GM12874 (cell line): ENCODE results near the gene SLC38A11.

Source experiments
- TF ChIP-seq, protein P1 (sequence below): IDR thresholded peaks from 2 replicates; pipeline ENCODE4 v1.5.1; 2011; ENCODE audit warnings: low read depth, mild to moderate bottlenecking, control low read depth, low read length, moderate library complexity; ENCODE audit not compliant: insufficient read depth

Gene SLC38A11

DNA sequence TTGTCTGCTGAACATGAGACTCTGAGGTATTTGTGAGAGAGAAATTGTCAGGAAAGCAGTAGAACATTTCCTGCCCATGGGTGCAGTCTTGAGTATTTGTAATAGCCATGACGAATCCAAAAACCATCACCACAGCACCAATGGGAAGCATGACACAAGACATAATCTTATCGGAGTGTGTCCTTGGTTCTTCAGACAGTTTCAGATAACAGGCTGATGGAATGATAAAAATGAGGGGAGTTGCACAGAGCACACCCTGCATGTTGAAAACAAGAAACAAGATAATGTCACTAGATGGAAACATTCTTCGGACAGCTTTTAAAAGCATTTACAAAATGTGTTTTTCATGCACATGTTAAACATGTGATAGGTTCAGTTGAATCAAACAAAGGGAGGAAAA lies 56.9 kb downstream of the SLC38A11 start:
- TF ChIP-seq, protein P1, sequence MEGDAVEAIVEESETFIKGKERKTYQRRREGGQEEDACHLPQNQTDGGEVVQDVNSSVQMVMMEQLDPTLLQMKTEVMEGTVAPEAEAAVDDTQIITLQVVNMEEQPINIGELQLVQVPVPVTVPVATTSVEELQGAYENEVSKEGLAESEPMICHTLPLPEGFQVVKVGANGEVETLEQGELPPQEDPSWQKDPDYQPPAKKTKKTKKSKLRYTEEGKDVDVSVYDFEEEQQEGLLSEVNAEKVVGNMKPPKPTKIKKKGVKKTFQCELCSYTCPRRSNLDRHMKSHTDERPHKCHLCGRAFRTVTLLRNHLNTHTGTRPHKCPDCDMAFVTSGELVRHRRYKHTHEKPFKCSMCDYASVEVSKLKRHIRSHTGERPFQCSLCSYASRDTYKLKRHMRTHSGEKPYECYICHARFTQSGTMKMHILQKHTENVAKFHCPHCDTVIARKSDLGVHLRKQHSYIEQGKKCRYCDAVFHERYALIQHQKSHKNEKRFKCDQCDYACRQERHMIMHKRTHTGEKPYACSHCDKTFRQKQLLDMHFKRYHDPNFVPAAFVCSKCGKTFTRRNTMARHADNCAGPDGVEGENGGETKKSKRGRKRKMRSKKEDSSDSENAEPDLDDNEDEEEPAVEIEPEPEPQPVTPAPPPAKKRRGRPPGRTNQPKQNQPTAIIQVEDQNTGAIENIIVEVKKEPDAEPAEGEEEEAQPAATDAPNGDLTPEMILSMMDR = no peak

DNA sequence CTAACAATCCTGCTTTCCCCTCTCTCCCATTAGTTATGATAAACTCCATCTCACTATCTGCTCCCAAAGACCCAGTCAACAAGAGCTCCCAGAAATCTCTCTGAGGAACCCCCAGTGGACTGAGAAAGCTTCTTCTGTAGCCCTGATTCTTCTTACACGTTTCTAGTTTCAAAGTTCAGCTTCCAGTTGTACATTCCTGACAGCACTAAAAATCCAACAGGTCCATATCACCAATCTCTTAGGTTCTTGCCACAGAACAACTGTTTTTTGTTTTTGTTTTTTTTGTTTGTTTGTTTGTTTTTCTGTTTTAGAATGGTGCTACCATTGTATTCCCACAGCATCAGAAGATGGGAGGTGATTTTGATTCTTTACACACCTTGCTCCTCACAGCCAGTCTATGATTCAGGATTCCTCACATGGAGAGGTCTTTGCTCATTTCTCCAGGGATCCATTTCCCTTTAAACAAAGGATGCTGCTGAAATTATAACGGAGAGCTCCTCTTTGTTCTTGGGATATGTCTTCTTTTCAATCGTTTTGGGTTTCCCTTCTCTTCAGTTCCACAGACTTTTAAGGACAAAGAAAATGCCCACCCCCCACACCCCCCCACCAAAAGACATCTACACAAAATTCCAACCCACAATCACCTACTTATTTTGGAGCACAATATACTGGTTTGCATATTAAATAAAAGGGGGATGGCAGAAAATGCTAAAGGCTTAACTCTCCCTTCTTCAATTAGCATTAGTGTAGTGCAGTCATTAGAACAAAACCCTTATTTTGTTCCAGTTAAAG lies 57.7 kb downstream of the SLC38A11 start:
- TF ChIP-seq, protein P1 = no peak

DNA sequence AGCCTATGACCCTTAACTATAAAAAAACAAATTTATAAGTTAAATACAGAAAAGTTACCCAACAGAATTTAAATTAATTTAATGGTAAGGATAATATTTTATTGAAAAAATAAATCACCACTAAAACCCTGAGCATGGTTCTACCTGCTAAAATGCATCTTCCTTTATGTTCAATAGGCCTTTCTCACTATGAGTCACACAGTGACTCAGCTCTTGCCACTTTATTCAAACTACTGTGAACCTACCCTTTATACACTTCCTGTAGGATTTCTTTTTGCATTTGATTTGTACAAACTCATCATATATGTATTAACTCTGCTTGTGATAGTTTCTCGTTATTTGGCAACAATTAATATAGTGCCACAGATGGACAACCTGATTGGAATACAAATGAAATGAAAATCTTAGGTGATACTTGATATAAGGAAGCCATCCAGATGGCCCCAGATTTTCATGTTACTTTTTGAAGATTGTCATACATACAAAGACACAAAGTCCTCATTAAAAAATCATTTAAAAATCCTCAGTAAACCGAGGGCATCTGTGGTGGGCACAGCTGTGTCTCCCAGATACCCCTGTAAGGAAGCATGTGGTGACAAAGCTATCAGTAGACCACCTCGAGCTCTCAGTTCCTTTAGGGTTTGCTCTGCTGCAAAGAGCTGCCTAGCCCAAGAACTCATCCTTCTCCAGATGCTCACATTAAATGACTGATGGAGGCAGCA lies 58.5 kb downstream of the SLC38A11 start:
- TF ChIP-seq, protein P1 = no peak

DNA sequence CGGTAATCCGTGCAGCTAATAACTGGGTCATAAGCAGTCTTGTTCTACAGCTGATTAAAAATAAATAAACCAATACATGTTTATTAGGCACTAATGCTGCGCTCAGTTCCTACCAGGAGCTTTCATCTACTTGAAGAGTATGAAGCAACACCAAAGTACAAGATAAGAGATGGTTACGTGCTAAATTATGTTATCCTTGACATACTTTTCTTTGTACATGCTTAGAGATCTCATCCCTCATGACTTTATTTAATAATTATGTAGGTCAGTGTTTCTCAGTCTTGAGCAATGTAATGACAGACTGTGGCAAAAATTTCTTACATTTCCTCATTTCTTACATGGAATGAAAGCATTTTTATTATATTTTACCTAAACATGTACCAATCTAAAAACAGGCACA lies 59.1 kb downstream of the SLC38A11 start:
- TF ChIP-seq, protein P1 = no peak

DNA sequence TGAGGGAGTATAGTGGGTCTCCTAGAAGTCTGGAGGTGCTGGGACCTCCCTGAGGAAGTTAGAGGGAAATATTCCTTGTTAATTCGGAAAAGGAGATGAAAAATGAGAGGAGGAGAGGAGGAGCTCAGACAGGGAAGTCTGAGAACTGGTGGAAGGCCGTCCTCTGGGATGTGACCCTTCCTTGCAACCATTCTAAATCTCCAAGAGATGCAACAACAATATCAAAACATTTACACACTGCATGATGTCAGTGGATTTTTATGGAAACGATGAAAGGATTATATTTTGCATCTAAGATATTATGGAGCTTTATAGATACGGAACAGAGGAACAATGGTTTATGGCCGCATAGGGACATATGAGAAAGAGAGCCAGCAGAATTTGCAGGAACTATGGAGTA lies 63.9 kb downstream of the SLC38A11 start:
- TF ChIP-seq, protein P1 = no peak

DNA sequence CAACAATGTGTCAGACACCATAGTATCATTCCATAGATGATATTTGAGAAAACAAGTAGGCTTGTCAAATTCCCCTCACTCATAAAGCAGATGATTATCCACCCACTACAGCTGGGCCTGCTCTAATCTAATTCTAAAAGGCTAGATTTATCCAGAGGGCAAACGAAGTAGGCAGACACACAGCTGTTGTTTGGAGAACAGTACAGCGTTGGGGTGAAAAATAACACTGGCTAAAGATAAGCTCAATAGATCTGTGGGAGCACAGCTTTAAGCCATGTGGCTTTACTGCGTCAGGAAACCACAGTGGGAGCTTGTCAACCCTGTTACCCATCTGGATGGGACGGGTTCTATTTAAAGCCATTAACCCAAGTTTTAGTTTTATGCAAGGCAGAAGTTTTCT lies 64.8 kb downstream of the SLC38A11 start:
- TF ChIP-seq, protein P1 = no peak

DNA sequence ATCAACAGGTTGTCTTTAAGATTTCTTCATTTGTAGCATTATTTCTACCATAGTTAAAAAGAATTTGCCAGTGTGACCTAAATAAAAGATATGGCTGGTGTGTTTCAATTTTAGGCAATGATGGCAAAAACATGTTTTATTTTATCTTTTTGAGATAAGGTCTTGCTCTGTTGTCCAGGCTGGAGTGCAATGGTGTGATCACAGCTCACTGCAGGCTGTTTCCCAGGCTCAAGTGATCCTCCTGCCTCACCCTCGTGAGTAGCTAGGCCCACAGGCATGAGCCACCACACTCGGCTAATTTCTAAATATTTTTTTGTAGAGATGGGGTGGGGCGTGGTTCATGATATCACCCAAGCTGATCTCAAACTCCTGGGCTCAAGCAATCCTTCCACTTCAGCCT lies 66.7 kb downstream of the SLC38A11 start:
- TF ChIP-seq, protein P1 = no peak
